Transverse colon (tissue), 4 donors: ENCODE measurements around the gene RNF13.

Experiments
- EP300 ChIP-seq: sonication (generic); formaldehyde crosslinking; IDR thresholded peaks from one replicate; pipeline ENCODE4 v1.6.1; 2017; ENCODE audit warnings: antibody characterized with exemption, low read depth
- POLR2A ChIP-seq: fragments of 450-650 bp; IDR thresholded peaks from one replicate; pipeline ENCODE4 v1.6.1; 2016; ENCODE audit warnings: antibody characterized with exemption, mild to moderate bottlenecking, moderate library complexity
- POLR2AphosphoS5 ChIP-seq, 3 donors: sonication (generic); formaldehyde crosslinking; IDR thresholded peaks; one replicate each; pipeline ENCODE4 v1.6.1; 2016; ENCODE audit warnings: antibody characterized with exemption in 3 of 3
- TF ChIP-seq, protein P1 (sequence below), 5 experiments: fragments of 200-600 bp in 3 of 5; fragments of 450-650 bp in 2 of 5; sonication (generic) in 3 of 5; IDR thresholded peaks; 1 replicate in 2 of 5; 2 replicates in 3 of 5; pipeline ENCODE4 v1.5.1; 2016 to 2017; ENCODE audit warnings: antibody characterized with exemption in 5 of 5, inconsistent platforms in 3 of 5, mild to moderate bottlenecking in 2 of 5, moderate library complexity in 1 of 5

GRCh38 chr3:149783576-149783975 lies 29.4 kb upstream of the RNF13 start:
- TF ChIP-seq POLR2AphosphoS5 (IDR thresholded peaks at IDR 0.05) (no peak), POLR2A (no peak), EP300 (no peak)
- TF ChIP-seq, protein P1, sequence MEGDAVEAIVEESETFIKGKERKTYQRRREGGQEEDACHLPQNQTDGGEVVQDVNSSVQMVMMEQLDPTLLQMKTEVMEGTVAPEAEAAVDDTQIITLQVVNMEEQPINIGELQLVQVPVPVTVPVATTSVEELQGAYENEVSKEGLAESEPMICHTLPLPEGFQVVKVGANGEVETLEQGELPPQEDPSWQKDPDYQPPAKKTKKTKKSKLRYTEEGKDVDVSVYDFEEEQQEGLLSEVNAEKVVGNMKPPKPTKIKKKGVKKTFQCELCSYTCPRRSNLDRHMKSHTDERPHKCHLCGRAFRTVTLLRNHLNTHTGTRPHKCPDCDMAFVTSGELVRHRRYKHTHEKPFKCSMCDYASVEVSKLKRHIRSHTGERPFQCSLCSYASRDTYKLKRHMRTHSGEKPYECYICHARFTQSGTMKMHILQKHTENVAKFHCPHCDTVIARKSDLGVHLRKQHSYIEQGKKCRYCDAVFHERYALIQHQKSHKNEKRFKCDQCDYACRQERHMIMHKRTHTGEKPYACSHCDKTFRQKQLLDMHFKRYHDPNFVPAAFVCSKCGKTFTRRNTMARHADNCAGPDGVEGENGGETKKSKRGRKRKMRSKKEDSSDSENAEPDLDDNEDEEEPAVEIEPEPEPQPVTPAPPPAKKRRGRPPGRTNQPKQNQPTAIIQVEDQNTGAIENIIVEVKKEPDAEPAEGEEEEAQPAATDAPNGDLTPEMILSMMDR (IDR thresholded peaks at IDR 0.05): no peak
